Heart left ventricle (tissue), 13 donors: ENCODE results near the gene ZNF672.

Experiments
- POLR2A ChIP-seq, 2 donors: fragments of 450-650 bp; IDR thresholded peaks; one replicate each; pipeline ENCODE4 v1.6.1; 2017; ENCODE audit warnings: antibody characterized with exemption in 2 of 2, mild to moderate bottlenecking in 2 of 2, moderate library complexity in 2 of 2
- TF ChIP-seq, protein P1 (sequence below), 12 donors: fragments of 200-600 bp; sonication (generic) in 4 of 12; IDR thresholded peaks; one replicate each; pipeline versions ENCODE4 v1.5.0 to v1.8.0; 2018 to 2022; ENCODE audit warnings: antibody characterized with exemption in 12 of 12, mild to moderate bottlenecking in 5 of 12
- donor health status: ischemic (EF 13 %, LVEDD 7.1; RV severe dilation, severe dysfunction).
- donor health status: DM: no; HTN: yes; CAD: no.
- donor health status: DM: no; HTN: no; CAD: no.
- donor health status: ischemic (EF 25% LVEDD 6.9; RV normal size, moderate dysfunction).
- donor health status: ischemic (EF 25% LVEDD 5.7; RV mildly dilated, moderate dysfunction).
- donor health status: ischemic (EF 35%, LVEDD 5.7; RV mildly dilated, moderate dysfunction).
- donor health status: nonischemic (EF 11% LVEDD 7.7; RV severe dilation, severe dysfunction).
- donor health status: DM: yes; HTN: yes; CAD: no.
- donor health status: PGD.
- donor health status: ischemic (EF 29% LVEDD 5.4; RV normal size, mild dysfunction).
- donor health status: nonischemic (EF 23%, LVEDD 6.1; RV moderate dilation, normal function).

GRCh38 chr1:248894837-248895236 is 56.8 kb downstream of the ZNF672 start:
- TF ChIP-seq, protein P1, sequence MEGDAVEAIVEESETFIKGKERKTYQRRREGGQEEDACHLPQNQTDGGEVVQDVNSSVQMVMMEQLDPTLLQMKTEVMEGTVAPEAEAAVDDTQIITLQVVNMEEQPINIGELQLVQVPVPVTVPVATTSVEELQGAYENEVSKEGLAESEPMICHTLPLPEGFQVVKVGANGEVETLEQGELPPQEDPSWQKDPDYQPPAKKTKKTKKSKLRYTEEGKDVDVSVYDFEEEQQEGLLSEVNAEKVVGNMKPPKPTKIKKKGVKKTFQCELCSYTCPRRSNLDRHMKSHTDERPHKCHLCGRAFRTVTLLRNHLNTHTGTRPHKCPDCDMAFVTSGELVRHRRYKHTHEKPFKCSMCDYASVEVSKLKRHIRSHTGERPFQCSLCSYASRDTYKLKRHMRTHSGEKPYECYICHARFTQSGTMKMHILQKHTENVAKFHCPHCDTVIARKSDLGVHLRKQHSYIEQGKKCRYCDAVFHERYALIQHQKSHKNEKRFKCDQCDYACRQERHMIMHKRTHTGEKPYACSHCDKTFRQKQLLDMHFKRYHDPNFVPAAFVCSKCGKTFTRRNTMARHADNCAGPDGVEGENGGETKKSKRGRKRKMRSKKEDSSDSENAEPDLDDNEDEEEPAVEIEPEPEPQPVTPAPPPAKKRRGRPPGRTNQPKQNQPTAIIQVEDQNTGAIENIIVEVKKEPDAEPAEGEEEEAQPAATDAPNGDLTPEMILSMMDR (IDR thresholded peaks at IDR 0.05), result no peak
- TF ChIP-seq POLR2A (IDR thresholded peaks at IDR 0.05), result no peak
